HG03378 (cell line): ENCODE results near the gene RHNO1.

Source experiments
- ATAC-seq: cut with Tn5 transposase; IDR thresholded peaks from one replicate; pipeline ENCODE4 v1.9.1; 2021; ENCODE audit warnings: mild to moderate bottlenecking, moderate library complexity; ENCODE audit not compliant: unreplicated experiment

RHNO1 gene

DNA sequence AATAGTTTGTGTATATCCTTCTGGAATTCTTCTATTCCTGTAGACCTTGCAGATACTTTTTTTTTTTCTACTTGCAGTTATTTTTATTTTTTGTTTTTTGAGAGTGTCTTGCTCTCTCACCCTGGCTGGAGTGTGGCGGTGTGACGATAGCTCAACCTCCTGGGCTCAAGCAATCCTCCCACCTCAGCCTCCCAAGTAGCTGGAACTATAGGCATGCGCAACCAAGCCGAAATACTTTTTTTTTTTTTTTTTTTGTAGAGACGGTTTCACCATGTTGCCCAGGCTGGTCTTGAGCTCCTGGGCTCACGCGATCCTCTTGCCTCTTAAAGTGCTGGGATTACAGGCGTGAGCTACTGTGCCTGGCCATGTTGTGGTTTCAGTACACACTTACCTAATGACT is 23.6 kb downstream of the RHNO1 start:
- ATAC-seq = no peak

DNA sequence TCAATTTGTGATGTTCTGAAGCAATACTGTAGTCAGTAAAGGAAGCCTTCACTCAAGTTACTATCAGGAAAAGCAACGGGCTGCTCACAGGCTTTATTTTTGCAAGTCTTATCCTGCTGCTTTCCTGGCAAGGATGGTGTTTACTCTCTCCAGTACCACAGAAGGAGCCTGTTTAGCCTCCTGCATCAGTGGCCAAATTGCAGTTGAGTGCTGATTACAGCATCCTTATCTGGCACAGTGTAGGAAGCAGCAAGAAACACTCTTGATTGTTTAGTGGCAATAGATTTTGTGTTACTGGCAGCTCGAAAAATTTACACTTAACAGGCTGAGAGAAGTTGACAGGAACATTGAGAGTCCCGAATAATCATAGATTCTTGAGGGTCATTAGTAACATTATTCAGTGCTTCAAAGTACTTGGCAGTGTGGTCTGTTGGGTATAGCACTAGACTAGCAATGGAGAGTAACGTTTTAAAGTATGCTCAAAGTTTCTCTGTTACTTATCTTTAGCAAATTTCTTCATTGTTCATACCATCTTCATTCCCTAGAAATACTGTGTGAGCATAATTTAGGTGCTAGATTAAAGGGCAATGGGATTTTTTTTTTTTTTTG is 25.4 kb downstream of the RHNO1 start:
- ATAC-seq = no peak

DNA sequence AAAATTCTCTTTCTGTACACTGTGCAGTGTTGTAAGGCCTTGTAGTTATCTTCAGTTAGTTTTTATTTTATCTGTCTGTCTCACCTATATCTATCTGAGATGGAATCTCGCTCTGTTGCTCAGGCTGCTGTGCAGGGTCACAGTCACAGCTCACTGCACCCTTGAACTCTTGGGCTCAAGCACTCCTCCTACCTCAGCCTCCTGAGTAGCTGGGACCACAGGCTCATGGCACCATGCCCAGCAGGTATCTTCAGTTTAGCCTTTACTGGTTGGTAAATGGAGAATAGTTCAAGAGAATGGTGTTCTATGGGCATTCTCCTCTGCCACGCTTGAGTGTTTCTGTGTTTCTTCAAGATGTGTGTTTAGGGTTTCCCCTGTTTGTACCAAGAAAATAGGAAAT is 27.2 kb downstream of the RHNO1 start:
- ATAC-seq = no peak

DNA sequence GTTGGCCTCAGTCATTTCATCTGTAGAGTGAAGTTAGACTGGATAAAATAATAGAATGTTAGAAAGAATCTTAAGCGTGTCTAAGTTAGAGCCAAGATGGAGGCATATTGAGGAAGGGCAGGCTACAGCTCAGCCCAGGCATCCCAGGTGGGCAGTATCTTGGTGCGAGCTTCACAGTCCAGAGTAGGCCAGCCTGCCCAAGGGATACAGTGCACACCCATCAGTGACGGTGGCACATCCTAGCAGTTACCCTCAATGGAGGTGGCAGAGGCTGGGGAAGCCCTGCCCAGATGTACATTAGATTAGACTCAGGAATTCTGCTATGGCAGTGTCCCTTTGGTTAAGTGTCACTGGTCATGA is 35.2 kb downstream of the RHNO1 start:
- no peak for ATAC-seq

DNA sequence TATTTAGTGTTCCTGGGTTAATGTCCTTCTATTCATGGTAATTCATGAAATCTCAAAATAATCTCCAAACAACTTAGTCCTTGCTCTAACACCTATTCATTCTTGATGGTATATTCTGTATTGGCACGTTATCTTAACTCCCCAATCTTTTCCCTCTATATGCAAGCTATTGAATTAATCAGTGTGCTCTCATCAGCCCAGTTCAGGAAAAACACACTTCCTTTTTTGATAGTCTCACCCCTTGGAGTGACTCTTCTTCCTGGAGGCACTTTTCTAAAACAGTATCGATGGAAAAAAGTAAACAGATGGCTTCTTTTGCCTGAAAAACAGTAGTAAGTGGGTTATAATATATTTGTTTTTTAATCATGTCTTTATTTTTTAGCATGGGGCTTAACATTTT is 42.2 kb downstream of the RHNO1 start:
- no peak for ATAC-seq

DNA sequence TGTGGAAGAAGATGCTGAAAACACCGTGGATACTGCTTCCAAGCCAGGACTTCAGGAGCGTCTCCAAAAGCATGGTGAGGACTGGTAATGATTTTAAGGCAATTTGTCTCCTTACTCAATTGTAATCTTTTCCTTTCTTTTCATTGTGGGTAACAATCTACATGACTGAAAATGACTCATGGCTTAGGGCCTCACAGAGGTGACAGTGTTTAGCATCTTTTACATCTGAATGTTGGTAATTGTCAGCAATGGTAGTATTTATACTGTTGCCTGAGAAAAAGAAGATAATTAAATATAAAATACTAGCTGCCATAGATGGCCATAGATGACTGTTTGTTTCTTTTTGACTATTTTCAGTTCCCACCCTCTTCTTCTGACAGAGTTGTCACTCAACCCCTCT is 45.3 kb downstream of the RHNO1 start:
- ATAC-seq = no peak

DNA sequence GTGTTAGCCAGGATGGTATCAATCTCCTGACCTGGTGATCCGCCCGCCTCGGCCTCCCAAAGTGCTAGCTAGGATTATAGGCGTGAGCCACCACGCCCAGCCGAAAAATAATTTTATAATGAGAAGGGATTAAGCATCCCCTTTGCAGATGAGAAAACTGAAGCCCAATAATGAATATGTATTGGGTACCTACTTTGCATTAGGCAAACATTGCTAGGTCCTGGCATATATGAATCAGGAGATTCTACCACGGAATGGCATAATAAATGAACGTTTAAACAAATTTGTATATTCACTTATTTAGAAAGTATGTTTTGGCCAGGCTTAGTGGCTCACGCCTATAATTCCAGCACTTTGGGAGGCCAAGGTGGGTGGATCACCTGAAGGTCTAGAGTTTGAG is 46.0 kb downstream of the RHNO1 start:
- ATAC-seq = no peak

DNA sequence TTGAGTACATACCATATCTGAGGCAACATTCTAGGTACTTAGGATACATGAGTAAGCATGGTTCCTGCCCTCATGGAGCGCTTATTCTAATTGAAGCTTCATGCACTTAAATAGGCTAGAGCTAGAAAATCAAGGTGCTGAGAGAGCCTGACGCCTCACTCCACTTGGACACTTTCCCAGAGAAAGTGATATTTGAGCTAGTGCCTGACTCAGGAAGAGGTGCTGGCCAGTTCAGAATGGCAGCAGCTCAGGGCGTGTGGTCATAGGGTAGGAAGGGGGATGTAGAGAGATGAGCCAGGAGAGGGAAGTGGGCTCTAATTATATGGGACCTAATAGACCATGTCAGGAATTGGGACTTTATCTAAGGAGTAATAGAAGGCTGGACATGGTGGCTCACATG is 47.0 kb downstream of the RHNO1 start:
- ATAC-seq = no peak

DNA sequence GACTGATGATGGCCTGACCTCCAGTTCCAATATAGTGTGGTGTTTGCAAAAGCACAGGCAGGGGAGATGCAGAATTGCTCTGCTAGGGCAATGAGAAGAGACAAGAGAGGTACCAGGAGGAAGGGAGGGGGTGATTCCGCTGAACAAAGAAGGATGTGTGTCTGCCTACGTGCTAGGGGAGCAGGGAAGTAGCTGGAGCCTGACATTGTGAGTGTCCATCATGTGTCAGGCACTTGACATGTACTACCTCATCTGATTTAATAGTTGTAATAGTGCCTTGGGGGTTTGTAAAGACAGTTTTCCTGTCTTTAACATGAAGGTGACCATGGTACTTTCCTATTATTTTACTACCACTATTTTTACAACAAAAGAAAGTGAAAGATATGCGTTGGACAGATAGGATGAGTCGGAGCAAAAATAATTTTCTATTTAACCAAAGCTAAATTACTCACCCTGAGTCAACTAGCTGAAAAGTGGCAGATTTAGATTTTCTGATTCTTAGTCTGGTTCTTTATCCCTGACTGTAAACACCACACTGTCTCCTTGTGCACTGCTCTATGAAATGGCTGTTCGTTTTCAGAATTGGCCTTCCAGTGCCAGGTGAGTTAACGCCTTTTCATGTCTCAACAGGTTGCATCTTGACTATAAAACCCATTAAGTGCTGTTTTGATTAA is 48.4 kb downstream of the RHNO1 start:
- ATAC-seq = no peak

DNA sequence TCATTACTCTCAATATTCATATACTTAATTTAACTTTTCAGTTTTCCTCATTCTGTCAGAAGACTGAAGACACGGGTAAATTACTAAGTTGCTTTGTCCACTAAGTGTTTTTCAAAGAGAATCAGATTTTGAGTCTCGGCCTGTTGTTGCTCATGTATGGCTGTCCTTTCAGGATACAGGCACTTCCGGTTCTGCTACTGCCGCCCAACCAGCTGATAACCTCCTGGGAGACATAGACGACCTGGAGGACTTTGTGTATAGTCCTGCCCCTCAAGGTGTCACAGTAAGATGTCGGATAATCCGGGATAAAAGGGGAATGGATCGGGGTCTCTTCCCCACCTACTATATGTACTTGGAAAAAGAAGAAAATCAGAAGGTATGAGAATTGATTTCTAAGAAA is 53.8 kb downstream of the RHNO1 start:
- no peak for ATAC-seq

DNA sequence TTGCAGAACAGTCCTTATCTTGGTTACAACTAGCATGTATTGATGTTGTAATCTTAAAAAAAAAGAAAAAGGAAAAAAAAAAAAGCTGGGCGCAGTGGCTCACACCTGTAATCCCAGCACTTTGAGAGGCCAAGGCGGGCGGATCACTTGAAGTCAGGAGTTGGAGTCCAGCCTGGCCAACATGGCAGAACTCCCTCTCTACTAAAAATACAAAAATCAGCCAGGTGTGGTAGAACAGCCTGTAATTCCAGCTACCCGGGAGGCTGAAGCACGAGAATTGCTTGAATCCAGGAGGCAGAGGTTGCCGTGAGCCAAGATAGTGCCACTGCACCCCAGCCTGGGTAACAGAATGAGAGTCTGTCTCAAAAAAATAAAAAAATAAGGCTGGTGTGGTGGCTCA is 56.6 kb downstream of the RHNO1 start:
- ATAC-seq = no peak

DNA sequence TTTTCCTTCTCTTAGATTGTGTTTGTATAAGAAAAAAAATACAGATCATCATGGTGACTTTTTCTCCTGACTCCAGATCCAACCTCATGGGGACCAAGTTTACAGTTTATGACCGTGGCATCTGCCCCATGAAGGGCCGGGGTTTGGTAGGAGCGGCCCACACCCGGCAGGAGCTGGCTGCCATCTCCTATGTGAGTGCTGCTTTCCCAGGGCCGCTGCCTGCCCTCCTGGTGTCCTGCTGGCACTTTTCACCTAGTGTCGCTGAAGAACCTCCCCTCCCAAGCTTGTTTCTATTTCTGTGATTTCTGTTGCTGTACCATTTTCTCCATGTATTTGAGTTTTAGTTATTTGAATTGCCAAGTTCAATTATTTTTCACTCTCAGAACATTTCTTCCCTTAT is 57.3 kb downstream of the RHNO1 start:
- no peak for ATAC-seq

DNA sequence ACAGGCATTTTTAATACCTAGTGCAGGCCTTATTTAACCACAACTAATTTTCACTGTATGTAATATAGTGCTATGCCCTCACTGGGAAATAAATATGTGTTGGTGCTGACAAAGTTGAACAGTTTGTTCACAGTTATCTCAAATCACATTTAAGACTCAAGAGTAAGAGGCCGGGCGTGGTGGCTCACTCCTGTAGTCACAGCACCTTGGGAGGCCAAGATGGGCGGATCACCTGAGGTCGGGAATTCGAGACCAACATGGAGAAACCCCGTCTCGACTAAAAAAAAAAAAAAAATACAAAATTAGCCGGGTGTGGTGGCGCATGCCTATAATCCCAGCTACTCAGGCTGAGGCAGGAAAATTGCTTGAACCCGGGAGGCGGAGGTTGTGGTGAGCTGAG is 59.3 kb downstream of the RHNO1 start:
- no peak for ATAC-seq

DNA sequence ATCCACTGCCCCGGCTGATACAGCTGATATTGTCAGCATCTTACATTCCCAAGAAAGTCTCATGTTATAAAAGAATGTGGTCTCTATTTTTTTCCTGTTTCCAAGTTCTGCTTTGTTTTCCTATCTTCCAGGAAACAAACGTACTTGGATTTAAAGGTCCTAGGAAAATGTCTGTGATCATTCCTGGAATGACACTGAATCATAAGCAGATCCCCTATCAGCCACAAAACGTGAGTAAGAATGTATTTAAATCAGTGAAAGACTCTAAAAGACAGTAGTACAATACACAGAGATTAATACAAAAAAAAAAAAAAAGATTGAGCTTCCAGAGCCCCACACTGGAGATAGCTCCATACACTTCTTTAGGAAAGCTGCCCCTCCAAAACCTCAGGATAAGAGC is 60.5 kb downstream of the RHNO1 start:
- ATAC-seq = no peak
